ENCODE measurements around the gene CAB39.

The CAB39 gene

GRCh38 chr2:230863031-230863430, 150.4 kb downstream of the CAB39 start:
- no peak for DNase-seq (ENCODE audit: low read depth, low spot score)

- DNase-seq (ENCODE audit: low read depth, low spot score) = no peak
Observed at GRCh38 chr2:230863442-230864121, 150.9 kb downstream of the CAB39 start.

- no peak for DNase-seq (ENCODE audit: low read depth, low spot score)
Observed at GRCh38 chr2:230864122-230864604, 151.5 kb downstream of the CAB39 start.

GRCh38 chr2:230864605-230865306, 152.1 kb downstream of the CAB39 start, which contains the start of gene ITM2C:
TSS of gene ITM2C (plus strand) at chr2:230864942. CDS start at chr2:230865026, 84 bp downstream.
- peak; percentile 81 for DNase-seq (ENCODE audit: low read depth, low spot score)

- DNase-seq (ENCODE audit: low read depth, low spot score) = peak; percentile 64
Observed at GRCh38 chr2:230865307-230865765, 152.7 kb downstream of the CAB39 start.

- DNase-seq (ENCODE audit: low read depth, low spot score) = peak; percentile 67
Observed at GRCh38 chr2:230865766-230866755, 153.4 kb downstream of the CAB39 start.

- peak; percentile 26 for DNase-seq (ENCODE audit: low read depth, low spot score)
Observed at GRCh38 chr2:230866756-230867523, 154.3 kb downstream of the CAB39 start.

- DNase-seq (ENCODE audit: low read depth, low spot score) = peak; percentile 77
Observed at GRCh38 chr2:230868161-230868946, 155.7 kb downstream of the CAB39 start.

GRCh38 chr2:230868947-230869913, 156.6 kb downstream of the CAB39 start:
- DNase-seq (ENCODE audit: low read depth, low spot score) = peak; percentile 47

- no peak for DNase-seq (ENCODE audit: low read depth, low spot score)
Observed at GRCh38 chr2:230869914-230870543, 157.4 kb downstream of the CAB39 start.

Measured in ELF-1 (cell line).